ENCODE data around the gene NATD1.

Gene NATD1

DNA sequence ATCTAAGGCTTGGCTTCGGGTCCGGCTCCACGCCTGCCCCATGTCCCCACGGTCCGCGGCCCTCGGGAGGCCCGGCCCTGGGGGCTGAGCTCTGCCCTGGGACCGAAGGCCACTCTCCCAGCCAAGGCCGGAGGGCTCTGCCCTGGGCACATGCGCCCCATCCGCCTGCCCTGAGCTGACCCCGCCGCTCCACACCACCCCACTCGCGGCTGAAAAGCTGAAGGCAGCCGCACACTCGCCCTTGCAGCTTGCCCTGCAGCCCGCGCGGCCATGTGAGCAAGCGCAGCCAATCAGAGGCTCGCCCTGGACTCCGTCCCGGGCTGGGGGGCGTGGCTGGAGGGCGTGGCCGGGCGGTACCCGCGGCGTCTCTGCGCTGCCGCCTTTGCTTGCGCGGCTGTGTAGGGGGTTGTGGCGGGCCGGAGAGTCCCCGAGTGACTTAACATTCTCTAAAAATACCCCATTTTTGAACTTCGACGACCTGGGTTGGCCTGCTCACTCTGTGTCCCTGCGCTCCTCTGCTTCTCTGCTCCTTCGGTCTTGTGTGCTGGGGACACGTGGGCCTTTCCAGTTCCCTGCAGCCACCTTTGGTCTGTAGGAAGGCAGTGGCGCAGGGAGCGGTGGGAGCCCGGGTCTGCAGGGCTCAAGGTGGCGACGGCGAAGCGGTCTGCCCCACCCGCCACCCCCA lies 22.5 kb upstream of the NATD1 start:
- peak; percentile 90 for DNase-seq (ENCODE audit: low read depth, low spot score)

DNA sequence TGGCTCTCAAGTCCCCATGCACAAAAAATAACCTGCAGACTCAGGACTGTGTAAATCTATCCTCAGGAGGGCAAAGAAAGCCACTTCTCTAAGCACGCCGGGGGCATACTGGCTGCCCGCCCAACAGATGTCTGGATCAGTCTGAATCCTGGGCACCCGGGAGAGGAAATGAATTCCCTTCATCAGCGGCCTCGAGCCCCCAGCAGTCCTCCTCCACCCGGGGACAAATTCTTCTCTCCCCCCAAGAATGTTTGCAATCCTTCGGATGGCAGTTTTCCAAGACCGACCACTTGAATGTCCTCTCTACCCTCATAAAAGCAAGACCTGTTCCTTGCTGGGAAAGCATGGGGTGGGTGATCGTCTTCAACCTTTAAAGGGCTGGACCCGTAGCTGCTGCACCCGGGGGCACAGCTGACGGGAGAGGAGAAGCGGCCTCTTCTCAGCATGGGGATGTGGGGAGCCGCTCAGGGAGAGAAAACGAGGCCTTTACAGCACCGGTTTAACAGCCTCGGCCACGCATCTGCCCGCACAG lies 21.9 kb upstream of the NATD1 start:
- no peak for DNase-seq (ENCODE audit: low read depth, low spot score)

DNA sequence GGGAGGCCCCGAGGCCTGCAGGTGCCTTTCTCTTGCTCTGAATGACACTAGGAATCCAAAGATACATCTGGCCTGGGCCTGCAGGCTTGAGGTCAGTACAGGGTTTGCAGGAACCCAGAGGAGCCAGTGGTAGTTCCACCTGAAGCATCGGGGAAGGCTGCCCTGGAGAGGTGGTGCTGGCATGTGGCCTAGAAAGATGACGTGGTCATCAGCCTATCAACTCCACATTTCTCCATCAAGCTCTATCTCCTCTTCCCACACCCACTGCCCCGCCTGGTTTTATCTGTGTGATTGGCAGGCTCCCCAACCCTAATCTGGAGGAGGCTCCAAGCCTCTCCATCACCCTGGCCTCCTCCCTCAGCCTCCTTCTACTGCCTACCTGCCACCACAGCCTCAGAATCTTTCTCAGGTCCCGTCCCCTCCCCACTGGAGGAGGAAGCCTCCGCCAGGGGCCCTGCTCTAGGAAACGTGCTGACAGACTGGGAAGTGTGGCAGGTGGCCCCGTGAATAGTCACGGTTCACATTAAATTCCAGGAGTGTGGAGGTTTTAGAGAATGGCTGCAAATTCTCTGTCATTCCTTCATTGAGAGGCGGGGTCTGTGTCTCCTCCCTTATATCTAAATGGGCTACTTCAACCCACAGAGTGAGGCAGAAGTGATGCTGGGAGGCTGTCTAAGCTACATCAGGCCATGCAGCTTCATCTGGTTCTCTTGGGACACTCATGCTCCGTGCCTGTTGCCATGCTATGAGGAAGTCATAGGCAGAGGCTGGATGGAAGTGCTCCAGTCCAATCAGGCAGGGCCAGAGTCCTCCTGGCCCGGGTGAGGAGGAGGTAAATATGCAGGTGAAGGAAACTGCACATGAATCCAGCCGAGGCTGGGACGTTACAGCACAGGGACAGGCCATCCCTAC lies 19.9 kb upstream of the NATD1 start:
- DNase-seq (ENCODE audit: low read depth, low spot score) = no peak

DNA sequence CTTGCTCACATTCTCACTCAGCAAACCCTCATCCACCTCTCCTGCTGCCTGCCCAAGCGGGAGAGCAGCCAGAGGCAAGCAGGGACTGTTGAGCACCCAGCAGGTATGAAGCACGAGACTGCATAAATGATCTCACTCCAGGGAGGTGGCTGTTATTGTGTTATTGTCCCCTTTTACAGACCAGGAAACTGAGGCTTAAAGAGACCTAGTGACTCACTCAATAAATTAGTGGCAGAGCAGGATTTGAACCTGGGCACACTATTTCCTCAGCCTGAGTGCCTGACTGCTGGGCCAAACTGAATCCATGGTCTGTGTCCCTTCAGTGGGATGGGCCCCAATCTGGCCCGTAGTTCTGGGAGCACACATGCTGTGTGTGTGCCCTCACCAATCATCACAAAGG lies 19.0 kb upstream of the NATD1 start:
- no peak for DNase-seq (ENCODE audit: low read depth, low spot score)

DNA sequence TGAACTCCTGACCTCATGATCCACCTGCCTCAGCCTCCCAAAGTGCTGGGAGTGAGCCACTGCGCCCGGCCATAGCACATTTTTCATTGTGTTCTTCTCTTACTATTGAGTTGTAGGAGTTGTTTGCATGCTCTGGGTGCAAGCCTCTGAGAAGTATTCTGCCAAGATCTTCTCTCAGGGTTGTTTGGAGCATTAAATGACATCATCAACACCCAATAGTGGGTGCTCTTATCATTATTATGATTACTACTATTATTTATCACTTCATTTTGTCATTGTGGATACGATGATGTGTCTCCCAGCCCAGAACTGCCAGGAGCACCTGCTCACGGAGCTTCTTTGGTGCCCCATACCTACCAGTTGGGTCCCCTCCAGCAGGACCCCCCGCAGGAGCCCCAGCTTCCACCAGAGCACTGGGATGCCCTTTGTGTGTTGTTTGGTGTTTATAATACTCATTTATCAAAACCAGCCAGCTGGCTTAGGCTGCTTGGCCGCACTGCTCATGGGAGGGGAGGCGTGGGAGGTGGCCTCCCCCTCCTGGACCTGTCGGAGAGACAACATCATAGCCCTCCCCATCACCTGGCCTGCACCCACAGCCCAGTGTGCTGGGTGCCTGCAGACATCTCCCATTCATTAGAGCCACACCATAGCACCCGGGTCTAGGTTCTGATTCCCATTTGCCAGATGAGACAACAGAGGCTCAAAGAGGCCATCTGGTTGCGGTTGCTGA lies 18.4 kb upstream of the NATD1 start:
- DNase-seq (ENCODE audit: low read depth, low spot score) = no peak

DNA sequence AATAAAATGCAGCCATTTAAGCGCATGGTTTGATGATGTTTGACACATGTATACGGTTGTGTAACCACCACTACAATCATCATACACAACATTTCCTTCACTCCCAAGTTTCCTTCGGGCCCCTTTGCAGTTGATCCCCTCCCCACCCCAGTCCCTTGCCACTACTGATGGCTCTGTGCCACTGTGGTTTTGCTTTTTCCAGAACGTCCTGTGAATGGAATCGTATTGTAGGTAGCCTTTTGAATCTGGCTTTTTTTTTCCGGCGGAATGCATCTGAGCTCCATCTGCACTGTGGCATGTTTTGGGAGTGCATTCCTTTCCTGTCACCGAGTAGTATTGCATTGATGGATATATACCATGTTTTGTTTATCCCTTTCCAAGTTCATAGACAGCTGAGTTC lies 16.2 kb upstream of the NATD1 start:
- DNase-seq (ENCODE audit: low read depth, low spot score) = no peak

DNA sequence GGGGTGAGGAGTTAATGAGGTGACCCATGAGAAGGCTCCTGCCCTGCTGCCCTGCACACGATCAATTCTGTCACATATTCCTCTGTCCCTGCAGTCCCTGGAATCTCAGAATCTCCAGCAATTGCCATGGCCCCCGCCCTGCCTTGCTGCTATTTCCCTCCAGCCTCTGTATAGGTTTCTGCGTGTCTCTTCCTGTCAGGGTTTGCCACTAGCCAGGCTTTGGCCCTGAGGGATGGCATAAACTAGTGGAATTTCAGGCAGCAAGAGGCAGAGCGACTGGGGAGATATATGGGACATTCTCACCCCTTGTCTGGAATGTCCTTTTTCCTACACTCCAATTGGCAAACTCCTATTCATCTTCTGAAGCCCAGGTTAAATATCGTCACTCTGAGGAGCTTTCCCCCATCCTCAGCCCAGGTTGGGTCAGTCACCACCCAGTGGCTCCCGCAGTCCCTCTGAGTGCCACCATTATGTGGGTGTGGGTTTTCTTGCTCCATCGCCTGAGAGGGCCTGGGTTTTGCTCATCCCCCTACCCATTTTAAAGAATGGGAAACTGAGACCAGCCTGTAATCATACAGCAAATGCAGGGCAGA lies 15.5 kb upstream of the NATD1 start:
- DNase-seq (ENCODE audit: low read depth, low spot score) = no peak

DNA sequence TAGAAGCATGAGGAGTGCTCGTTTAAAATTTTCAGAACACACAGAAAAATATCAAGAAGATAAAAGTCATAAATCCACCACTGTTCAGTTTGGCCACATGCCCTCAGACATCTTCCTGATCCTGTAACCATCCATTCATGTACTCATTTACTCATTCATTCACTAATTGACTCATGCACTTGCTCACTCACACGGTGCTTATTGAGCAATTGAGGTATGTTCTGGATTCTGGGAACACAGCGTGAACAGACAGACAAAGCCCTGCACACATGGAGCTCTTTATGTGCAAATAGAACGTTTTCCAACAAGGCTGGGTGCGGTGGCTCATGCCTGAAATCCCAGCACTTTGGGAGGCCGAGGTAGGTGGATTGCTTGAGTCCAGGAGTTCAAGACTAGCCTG lies 10.2 kb upstream of the NATD1 start:
- no peak for DNase-seq (ENCODE audit: low read depth, low spot score)

DNA sequence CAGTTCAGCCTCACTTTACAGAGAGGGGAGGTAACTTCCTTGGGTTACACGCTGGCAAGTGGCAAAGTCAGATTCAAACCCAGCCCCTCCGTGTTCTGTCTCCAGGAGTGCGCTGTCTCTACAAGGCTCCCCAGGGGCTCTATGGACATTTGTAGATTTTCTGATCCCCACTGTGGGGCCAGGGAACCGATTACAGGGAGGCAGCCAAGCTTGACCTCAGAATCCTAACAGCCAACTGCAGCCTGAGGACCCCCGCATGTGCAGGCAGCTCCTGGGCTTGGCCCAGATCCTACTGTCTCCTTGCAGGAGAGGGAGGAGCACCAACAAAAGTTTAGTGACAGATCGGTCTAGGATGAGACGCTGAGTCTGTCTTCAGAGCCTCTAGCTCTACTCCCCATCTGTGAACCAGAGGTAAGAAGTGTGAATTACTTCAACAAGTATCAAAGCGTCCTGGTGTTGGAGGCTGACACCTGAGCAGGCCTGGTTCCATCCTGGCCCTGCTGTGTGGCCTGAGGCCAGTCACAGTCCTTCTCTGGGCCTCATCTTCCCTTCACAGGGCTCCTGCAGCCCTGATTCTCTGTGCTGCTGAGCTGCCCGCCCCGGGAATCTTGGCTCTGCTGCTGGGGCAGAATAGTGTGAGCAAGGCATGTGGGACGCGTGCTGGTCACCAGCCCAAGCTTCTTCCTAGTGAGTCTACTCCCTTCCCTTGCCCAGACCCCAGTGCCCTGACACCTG lies 9.2 kb upstream of the NATD1 start:
- DNase-seq (ENCODE audit: low read depth, low spot score) = no peak

DNA sequence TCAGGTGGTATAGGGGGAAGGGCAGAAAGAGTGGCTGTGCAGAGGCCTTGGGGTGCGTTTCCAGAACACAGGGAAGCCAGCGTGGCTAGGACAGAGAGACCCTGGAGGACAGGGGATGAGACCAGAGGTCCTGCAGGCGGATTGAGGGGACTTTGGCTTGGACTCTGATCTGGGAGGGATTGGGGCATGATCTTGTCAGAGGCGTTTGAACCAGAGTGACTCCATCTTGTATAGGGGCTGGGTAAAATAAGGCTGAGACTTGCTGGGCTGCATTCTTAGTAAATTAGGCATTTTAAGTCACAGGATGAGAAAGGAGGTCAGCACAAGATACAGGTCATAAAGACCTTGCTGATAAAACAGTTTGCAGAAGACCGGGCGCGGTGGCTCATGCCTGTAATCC lies 5.4 kb upstream of the NATD1 start:
- DNase-seq (ENCODE audit: low read depth, low spot score) = no peak

DNA sequence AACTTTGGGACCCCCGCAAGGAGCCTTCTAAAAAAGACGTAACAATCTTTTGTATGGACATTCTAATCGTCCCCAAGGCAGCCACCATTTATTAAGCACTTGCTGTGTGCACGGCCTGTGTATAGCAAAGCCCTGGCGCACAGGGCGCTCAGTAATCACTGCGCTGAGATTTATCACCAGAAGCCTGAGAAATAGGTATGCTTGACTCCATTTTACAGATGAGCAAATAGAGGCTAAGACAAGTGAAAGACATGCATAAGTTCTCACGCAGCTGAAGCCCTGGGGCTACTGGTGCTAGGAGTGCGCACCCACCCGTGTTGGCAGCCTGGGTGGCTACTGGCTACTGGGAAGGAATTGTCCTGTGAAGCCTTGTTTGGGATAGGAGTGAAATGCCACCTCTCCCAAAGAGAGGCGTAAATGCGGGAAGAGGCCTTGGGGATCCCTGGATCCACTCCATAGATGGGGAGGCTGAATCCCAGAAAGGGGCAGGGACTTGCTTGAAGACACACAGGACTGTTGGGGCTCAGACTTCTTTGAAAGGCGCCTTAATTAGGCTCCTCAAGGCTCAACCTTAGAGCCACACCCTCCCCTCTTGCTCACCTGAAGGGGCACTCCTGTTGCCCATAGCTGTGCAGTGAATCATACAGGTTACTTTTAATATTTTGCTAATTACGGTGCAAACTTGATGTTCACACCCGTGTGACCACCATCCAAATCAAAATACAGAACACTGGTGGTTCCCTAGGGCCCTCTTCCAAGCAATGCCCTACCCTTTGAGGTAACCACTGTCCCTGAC lies 634 bp upstream of the NATD1 start:
- no peak for DNase-seq (ENCODE audit: low read depth, low spot score)

DNA sequence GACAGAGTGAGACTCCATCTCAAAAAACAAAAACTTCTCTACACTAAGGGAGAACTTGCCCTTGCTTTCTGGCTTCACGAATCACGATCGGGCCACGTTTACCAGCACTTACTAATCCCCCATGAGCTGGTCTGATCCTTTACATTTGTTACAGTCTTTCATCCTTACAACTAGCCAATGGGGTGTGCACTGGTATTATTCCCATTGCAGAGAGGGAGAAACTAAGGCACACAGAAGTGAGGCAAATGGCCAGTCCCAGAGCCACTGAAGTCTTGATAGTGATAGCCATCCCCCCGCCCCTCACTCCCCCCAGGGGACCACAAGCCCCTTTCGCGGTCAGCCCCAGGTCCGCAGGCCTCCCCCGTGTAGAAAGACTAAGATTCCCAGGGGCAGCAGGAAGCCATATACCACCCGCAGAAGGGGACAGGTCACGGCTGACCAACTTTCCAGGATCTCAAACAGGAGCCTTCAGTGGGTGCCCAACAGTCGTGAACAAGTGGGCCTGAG lies 868 bp downstream of the NATD1 start:
- no peak for DNase-seq (ENCODE audit: low read depth, low spot score)

DNA sequence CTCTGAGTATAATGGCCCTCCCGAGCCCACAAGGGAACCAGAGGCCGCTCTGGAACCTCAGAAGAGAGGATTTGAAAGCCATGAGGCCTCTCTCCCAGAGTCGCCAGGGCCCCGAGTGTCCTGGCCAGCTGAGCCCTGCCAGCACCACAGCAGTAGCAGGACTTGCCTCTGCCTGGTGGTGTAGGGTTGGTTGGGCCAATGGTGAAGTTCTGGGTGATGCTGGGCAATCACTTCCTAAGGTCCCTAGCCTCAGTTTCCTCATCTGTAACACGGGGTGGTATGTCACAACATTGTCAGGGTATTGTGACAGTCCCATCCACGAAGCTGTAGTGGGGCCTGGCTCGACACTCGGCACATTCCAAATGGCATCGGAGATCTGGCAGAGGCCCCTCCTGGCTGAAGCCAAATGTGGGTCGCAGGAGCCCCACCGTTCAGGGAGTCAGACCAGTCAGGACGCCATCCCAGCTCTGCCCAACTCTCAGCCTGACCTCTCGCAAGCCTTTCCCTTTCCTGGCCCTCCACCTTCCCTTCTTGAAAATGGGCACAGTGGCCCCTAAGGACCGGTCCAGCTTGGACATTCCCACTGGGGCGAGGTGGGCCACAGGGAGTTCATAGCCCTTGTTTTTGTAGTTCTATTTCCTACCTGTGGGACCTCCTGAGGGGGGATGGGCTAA lies 1.7 kb downstream of the NATD1 start:
- no peak for DNase-seq (ENCODE audit: low read depth, low spot score)

DNA sequence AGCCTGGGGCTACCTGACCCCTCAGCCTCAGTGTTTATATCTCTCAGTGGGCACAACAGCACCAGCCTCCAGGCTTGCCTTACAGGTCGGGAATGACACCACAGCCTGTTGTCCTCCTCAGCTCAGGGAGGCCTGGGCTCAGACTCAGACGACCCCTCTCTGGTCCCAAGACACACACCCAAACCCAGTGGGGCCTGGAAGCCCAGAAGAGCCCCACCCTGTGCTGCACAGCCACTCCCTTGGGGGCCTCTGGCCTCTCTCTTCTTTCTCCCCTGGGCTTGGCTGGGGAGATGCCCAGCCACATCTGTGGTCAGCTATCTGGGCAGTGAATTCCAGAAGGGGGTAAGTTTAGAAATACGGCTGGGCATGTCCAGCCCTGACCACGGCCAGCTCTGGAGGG lies 2.4 kb downstream of the NATD1 start:
- DNase-seq (ENCODE audit: low read depth, low spot score) = peak; percentile 59

DNA sequence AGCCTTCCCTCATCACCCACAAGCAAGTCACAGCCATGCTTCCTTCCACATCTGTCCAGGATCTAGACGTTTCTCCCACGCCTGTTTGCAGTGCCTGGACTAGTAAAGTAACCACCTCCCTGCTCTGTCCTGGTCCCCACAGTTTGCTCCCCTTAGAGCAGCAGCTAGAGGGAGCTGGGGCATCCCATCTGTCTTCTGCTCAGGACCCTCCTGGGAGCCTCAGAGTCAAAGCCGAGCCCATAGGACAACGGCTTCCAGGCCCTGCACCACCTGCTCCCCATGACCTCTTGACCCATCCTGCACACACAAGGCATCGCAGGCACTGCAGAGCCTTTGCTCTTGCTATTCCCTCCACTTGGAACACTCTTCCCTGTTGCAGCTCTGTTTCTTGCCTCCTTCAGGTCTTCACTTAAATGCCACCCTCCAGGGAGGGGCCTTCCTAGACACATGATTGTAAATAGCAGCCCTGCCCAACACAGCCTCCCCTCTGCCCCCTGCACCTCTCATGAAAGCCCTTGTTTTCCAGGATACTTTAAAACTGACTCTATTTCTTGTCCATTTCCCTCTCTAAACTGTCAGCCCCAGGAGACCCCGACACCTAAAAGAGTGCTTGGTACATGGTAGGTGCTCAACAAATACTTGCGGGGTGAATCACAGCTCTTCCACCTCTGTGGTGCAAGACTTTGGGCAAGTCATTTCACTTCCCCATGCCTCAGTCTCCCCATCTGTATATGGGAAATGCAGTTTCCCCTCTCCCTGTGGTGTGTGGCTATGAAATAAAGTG lies 3.1 kb downstream of the NATD1 start:
- no peak for DNase-seq (ENCODE audit: low read depth, low spot score)

DNA sequence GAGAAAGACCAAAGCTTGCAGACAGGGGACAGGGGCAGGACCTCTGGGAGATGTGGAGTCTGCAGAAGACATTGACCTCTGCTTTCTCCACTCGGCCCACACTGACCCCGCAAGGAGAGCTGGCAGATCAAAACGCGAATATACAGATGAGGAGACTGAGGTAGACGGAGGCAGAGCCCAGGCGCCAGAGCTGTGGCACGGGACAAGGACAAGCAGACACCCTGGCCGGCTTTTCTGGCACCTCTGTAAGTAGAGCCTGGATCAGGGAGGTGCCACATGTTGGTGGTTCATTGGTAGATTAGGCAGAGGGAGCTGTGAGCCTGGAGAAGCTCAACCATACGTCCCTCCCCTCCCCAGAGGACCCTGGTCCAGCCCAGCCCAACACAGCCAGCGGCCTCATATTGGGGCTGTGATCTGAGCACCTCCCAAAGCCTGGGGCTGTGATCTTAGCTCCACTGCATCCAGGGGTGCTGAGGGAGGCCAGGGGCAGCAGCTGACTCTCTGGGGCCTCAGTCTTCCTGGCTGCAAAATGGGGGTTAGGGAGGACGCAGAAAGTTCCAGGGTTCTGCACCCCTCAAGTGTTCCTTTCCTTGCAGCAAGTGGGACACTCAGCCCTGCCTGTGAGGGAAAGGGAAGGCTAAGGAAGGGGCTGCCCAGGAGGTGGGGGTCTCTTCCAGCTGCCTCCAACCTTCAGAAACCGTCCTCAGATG lies 4.0 kb downstream of the NATD1 start:
- DNase-seq (ENCODE audit: low read depth, low spot score) = no peak

DNA sequence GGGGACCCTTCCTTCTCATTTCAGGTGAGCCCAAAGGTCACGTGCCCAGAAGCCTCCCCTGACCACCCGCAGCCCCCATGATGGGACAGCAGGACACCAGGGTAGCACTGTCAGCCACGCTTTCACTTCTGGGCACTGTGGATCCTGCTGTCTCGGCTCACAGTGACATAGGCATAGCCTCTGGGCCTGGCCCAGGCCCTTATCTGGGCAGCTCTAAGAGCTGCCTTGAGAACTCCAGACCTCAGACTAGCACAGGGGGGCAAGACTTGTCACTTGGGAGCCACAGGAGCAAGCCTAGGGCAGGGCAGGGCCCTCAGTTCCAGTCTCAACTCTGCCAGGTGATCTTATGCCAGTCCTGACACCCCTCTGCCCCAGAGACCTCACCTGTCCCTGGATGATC lies 4.7 kb downstream of the NATD1 start:
- DNase-seq (ENCODE audit: low read depth, low spot score) = no peak

All from ELF-1 (cell line).